Gastroesophageal sphincter (tissue), 3 donors: ENCODE measurements around the gene PARPBP.

Experiments
- CTCF ChIP-seq, 4 experiments: fragments of 200-600 bp in 2 of 4; fragments of 450-650 bp in 2 of 4; sonication (generic) in 1 of 4; IDR thresholded peaks; one replicate each; pipeline ENCODE4 v1.5.1; 2017 to 2019; ENCODE audit warnings: antibody characterized with exemption in 4 of 4, mild to moderate bottlenecking in 2 of 4, moderate library complexity in 2 of 4
- EP300 ChIP-seq: sonication (generic); formaldehyde crosslinking; IDR thresholded peaks from one replicate; pipeline ENCODE4 v1.6.1; 2017; ENCODE audit warnings: antibody characterized with exemption, mild to moderate bottlenecking
- POLR2A ChIP-seq, 2 donors: fragments of 450-650 bp; IDR thresholded peaks; one replicate each; pipeline ENCODE4 v1.6.1; 2017; ENCODE audit warnings: antibody characterized with exemption in 2 of 2, mild to moderate bottlenecking in 2 of 2, moderate library complexity in 1 of 2
- POLR2AphosphoS5 ChIP-seq: sonication (generic); formaldehyde crosslinking; IDR thresholded peaks from one replicate; pipeline ENCODE4 v1.6.1; 2017; ENCODE audit warnings: antibody characterized with exemption

GRCh38 chr12:102096855-102097254, 23.1 kb upstream of the PARPBP start:
- TF ChIP-seq CTCF (IDR thresholded peaks at IDR 0.05) = no peak
- TF ChIP-seq EP300 = no peak
- no peak for TF ChIP-seq POLR2AphosphoS5
- no peak for TF ChIP-seq POLR2A (IDR thresholded peaks at IDR 0.05)
